Umbilical cord (tissue), 2 donors: Measurements from ENCODE around the gene TTC1. TPM values are rescaled to one million over a fixed set of nuclear protein-coding genes. Genes with fewer than 3 reads are reported as not detected.

ENCODE experiments used
- DNase-seq: peaks from one replicate; pipeline ENCODE4 v3.0.0-alpha.2; 2015; ENCODE audit warnings: low spot score
- total RNA-seq: library from RNA; depleted of rRNA; stranded (reverse); fragments of >200 nt; gene quantifications from one replicate; pipeline ENCODE4 v1.2.3, GENCODE V29; 2014; ENCODE audit warnings: low replicate concordance; ENCODE audit not compliant: insufficient read depth

Gene TTC1
- total RNA-seq, 1 donor from 2014 or later: 35.4 TPM

GRCh38 chr5:160083501-160083900 is 74.6 kb downstream of the TTC1 start:
- DNase-seq: no peak

- no peak for DNase-seq
Observed at GRCh38 chr5:160084144-160084543, 75.2 kb downstream of the TTC1 start.

- DNase-seq: no peak
Observed at GRCh38 chr5:160087199-160087598, 78.3 kb downstream of the TTC1 start.

- no peak for DNase-seq
Observed at GRCh38 chr5:160088805-160089204, 79.9 kb downstream of the TTC1 start.

- no peak for DNase-seq
Observed at GRCh38 chr5:160089531-160089930, 80.6 kb downstream of the TTC1 start.

- DNase-seq: no peak
Observed at GRCh38 chr5:160090059-160090458, 81.1 kb downstream of the TTC1 start.

GRCh38 chr5:160092514-160092913 is 83.6 kb downstream of the TTC1 start:
- no peak for DNase-seq

- no peak for DNase-seq
Observed at GRCh38 chr5:160092960-160093707, 84.2 kb downstream of the TTC1 start.

- no peak for DNase-seq
Observed at GRCh38 chr5:160096178-160096577, 87.2 kb downstream of the TTC1 start.

- no peak for DNase-seq
Observed at GRCh38 chr5:160097991-160098390, 89.1 kb downstream of the TTC1 start.

- no peak for DNase-seq
Observed at GRCh38 chr5:160105686-160106360, 96.9 kb downstream of the TTC1 start.

GRCh38 chr5:160108124-160108523 is 99.2 kb downstream of the TTC1 start:
- DNase-seq: no peak

Other genes starting within 250 kb of the TTC1 start
- gene ADRA1B, start 92.7 kb upstream of the TTC1 start, total RNA-seq: 0.48 TPM
- gene PWWP2A, start 110.3 kb downstream of the TTC1 start, total RNA-seq: 36.1 TPM
- gene FABP6, start 220.4 kb downstream of the TTC1 start, total RNA-seq: not detected